GM10266 (cell line): ENCODE measurements around the gene MYO18A.
"Not testable (repeated sequence)": the region's sequence is repeated elsewhere in the genome, so short reads cannot be mapped to it uniquely, and the experiment has no call there.

ENCODE experiments used
- DNase-seq: peaks from one replicate; pipeline ENCODE4 v3.0.0; 2012; ENCODE audit errors: extremely low spot score
- TF ChIP-seq, protein P1 (sequence below): IDR thresholded peaks from 2 replicates; pipeline ENCODE4 v1.5.1; 2012; ENCODE audit warnings: mild to moderate bottlenecking, low read depth; ENCODE audit not compliant: control insufficient read depth, insufficient read depth; ENCODE audit errors: missing control alignments

Gene MYO18A

DNA sequence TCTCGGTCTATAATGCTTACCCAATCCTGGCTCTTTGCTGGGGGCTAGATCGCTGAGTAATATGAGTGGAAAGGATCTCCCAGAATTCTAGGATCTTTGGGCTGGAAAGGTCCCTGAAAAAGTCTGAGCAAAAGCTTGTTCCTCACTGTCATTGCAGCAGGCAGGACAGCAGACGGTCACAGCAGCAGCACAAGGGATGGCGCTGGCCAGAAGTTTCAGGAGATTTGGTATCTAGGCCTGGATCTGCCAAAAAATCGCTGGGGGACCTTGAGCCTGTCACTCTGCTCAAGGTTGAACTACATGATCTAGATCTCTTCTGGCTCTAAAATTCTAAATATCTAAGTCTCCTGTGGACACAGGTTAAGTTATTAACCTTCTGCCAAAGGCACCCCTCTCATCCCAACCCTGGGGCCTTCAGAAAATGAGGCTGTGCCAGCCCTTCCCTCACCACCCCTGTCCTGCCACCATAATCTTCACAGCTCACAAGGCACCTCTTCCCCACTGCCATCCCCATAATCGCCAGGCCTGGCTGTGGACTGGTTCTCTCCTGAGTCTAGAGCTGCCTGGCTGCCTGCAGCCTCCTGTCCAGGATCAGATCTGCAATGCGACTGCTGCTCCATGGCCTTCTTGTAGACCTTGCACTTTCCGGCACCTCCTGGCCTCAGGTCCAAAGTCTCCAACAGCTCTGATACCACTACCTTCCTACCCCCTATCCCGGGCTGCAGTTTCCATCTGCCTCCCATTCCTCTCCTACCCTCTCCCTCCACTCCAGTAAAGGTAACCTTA lies 10.2 kb downstream of the MYO18A start:
- DNase-seq, result no peak
- TF ChIP-seq, protein P1, sequence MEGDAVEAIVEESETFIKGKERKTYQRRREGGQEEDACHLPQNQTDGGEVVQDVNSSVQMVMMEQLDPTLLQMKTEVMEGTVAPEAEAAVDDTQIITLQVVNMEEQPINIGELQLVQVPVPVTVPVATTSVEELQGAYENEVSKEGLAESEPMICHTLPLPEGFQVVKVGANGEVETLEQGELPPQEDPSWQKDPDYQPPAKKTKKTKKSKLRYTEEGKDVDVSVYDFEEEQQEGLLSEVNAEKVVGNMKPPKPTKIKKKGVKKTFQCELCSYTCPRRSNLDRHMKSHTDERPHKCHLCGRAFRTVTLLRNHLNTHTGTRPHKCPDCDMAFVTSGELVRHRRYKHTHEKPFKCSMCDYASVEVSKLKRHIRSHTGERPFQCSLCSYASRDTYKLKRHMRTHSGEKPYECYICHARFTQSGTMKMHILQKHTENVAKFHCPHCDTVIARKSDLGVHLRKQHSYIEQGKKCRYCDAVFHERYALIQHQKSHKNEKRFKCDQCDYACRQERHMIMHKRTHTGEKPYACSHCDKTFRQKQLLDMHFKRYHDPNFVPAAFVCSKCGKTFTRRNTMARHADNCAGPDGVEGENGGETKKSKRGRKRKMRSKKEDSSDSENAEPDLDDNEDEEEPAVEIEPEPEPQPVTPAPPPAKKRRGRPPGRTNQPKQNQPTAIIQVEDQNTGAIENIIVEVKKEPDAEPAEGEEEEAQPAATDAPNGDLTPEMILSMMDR, result no peak

DNA sequence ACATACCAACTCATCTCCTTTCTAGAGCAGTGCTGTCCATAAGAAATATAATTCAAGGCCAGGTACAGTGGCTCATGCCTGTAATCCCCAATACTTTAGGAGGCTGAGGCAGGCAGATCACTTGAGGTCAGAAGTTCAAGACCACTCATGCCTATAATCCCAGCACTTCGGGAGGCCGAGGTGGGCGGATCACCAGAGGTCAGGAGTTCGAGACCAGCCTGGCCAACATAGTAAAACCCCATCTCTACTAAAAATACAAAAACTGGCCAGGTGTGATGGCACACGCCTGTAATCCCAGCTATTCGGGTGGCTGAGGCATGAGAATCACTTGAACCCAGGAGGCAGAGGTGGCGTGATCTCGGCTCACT lies 11.5 kb downstream of the MYO18A start:
- not testable (repeated sequence) for DNase-seq

DNA sequence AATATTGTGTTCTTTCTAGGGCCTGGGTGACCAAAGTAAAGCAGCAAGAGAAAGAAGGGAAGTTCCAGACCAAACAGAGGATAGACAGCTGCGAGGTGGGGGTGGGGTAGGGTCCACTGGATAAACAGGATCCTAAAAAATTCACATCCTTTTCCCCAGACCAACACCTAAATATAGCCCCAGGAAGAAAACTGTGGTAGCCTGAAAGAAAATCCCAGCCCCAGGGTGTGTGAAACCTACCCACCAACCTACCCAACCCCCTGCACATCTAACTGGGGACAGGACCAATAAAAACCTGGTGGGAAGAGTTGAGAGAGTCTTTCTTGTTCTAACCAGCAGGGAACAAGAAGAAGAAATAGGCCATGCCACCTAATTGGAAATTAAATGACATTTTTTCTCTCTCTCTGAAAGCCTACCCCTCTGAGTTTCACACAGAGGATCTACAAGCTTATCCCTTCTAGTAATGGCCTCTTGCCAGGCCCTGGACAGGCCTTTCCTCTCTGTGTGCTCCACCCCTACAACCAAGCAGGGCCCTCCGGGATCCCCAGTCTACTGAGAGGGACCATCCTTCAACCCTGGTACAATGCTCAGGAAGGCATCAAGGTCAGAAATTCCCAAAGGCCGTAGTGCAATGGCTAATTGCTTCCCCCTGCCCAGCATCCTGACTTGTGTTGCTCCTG lies 12.0 kb downstream of the MYO18A start:
- no peak for DNase-seq
- TF ChIP-seq, protein P1, result no peak

DNA sequence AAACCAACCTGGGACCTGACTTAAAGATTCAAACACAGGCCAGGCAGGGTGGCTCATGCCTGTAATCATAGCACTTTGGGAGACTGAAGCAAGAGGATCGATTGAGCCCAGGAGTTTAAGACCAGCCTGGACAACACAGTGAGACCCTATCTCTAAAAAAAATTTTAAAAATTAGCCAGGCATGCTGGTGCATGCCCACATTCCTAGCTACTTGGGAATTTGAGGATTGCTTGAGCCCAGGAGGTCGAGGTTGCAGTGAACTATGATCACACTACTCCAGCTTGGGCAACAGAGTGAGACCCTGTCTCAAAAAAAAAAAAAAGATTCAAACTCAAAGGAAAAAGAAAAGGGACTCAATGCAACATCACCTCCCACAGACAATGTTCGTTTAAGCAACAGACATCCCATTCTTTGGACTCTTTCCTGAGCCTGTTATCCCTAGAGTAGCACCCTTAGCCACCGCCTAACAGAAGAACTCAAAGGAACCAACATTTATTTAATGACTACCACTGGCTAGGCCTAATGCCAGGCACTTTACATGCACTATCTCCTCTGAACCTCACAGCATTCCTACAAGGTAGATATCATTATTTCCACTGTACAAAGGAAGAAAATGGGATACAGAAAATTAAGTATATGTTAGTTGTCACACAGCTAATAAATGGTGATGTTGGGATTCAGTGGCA lies 12.7 kb downstream of the MYO18A start:
- DNase-seq, result no peak
- TF ChIP-seq, protein P1, result no peak

DNA sequence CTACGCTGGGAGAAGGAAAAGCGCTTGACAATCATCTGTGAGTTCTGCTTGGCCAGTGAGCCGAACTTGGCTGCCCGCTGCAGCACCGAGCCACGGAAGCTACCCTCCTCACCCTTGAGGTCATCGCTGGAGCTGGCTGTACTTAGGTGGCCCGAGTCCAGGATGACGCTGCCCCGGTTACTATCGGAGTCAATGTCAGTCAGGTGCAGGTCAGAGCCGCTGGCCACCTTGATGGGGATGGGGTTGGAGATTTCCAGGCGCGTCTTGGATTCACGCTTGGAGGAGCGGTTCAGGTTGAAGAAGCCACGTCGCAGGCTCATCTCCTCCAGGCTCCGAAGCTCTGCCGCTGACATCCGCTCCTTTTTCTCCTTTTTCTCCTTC lies 13.7 kb downstream of the MYO18A start:
- TF ChIP-seq, protein P1, result no peak
- no peak for DNase-seq

DNA sequence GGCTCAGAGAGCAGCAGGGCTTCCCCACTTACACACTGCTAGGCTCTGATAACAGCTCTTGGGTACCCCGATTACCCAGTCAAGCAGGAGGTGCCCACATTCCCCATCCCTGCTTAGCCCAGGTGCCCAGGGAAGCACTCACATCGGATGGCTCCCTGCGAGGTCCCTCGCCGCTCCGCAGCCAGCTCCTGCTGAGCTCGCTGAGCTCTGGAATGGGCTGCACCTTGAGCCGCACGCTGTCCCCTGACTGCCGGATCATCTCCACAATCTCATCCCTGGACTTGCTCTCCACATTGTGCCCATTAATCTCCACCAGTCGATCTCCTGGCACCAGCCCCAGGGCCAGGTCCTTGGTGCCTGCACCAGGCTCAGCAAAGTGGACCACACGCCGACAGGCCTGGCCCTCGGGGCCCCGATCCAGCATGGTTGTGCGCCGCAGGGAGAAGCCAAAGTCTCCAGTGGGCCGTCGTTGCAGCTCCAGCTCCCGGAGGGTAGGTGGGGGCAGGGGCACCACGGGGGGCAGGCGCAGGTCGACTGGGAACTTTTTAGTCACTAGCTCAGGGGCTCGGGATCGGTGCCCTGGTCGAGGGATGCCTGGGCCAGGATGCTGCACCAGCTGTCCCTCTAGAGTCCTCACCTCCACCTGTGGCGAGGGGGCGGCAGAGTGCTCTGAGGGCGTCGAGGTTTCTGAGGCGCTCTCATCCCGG lies 14.2 kb downstream of the MYO18A start:
- TF ChIP-seq, protein P1, result no peak
- no peak for DNase-seq

DNA sequence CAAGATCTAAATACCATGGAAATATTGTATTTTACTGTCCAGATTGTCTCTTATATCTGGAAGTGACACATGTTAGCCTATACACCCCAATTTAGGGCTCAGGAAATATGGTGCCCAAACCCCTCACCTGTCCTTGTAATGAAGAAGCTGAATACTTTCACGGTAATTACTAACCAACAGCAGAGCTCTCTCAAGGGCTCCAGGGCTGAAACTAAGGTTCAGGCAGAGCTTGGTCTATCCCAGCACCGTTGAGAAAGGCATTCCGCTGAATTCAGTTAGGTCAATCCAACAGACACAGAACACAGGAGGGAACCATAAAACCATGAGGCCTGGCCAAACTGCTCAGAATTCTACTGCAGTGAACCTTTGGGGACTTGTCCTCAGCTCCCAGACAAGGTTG lies 14.9 kb downstream of the MYO18A start:
- TF ChIP-seq, protein P1, result no peak
- DNase-seq, result no peak
